ENCODE data around the gene MRPL23.

DNA sequence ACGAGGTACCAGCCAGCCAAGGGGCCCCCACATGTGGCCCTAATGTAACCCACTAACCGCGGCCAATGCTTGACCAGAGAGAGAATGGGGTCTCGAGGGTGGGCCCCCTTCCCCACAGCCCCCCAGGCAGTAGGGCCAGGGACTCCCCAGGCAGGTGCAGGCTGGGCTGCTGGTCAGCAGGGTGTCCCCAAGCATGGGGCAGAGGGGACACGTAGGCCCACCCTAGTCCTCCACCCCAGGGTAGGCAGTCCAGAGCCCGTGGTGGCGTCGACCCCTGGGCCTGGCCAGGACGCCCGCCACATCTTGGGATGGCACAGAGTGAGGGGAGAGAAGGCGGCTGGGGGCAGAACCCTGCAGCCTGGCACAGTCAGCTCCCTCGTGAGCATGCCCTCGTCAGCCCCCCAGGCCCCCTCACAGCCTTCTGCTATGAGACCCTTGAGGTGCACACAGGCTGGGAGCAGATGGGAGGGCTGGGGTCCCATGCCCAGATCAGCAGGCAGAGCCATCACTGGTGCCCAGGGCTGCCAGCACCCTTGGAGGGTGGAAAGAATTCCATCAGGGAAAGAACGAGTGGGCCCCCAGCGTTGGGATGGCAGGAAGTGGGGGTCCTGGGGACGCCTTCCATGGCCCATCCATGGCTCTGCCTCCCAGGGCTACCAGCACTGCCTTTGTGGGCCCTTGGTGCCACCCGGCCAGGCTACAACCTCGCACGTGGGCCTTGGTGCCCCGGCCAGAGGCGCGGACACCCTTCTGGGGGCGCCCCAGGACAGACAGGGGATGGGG is 21.6 kb upstream of the MRPL23 start:
- TF ChIP-seq, protein P1, sequence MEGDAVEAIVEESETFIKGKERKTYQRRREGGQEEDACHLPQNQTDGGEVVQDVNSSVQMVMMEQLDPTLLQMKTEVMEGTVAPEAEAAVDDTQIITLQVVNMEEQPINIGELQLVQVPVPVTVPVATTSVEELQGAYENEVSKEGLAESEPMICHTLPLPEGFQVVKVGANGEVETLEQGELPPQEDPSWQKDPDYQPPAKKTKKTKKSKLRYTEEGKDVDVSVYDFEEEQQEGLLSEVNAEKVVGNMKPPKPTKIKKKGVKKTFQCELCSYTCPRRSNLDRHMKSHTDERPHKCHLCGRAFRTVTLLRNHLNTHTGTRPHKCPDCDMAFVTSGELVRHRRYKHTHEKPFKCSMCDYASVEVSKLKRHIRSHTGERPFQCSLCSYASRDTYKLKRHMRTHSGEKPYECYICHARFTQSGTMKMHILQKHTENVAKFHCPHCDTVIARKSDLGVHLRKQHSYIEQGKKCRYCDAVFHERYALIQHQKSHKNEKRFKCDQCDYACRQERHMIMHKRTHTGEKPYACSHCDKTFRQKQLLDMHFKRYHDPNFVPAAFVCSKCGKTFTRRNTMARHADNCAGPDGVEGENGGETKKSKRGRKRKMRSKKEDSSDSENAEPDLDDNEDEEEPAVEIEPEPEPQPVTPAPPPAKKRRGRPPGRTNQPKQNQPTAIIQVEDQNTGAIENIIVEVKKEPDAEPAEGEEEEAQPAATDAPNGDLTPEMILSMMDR (IDR thresholded peaks at IDR 0.05; ENCODE audit: insufficient read depth, low read length, poor library complexity, severe bottlenecking), result no peak
- no peak for TF ChIP-seq EZH2phosphoT487 (conservative IDR thresholded peaks at IDR 0.05; ENCODE audit: low read length)

Measured in SU-DHL-6 (cell line).